SK-N-SH treated with all-trans-retinoic acid at 6 μM for 48 hours (cell line): ENCODE results near the gene ZNF423.

Experiments
- ATAC-seq: fragments of 200-7000 bp; cut with Tn5 transposase; 3 replicates; pipeline ENCODE4 v1.9.1; 2020; ENCODE audit warnings: mild to moderate bottlenecking, moderate library complexity
- ARNTL ChIP-seq: fragments of 450-650 bp; formaldehyde crosslinking; IDR thresholded peaks from 2 replicates; pipeline ENCODE4 v1.5.0; 2020; ENCODE audit warnings: low read depth, mild to moderate bottlenecking, moderate library complexity, borderline replicate concordance
- BACH2 ChIP-seq: fragments of 250-450 bp; sonication (Bioruptor Pico); IDR thresholded peaks from 2 replicates; pipeline ENCODE4 v1.9.0; 2021; ENCODE audit warnings: mild to moderate bottlenecking, borderline replicate concordance
- CSDC2 ChIP-seq: fragments of 250-450 bp; sonication (Bioruptor Pico); IDR thresholded peaks from 2 replicates; pipeline ENCODE4 v1.5.0; 2020; ENCODE audit warnings: mild to moderate bottlenecking, moderate library complexity
- GLIS3 ChIP-seq: fragments of 250-450 bp; sonication (Bioruptor Pico); IDR thresholded peaks from 2 replicates; pipeline ENCODE4 v1.5.0; 2020; ENCODE audit warnings: mild to moderate bottlenecking, moderate library complexity
- ISL1 ChIP-seq: fragments of 250-450 bp; sonication (Bioruptor Pico); IDR thresholded peaks from 2 replicates; pipeline ENCODE4 v2.1.2; 2022; ENCODE audit warnings: mild to moderate bottlenecking, moderate library complexity
- OSR1 ChIP-seq: fragments of 250-450 bp; sonication (Bioruptor Pico); IDR thresholded peaks from 2 replicates; pipeline ENCODE4 v1.8.0; 2022; ENCODE audit warnings: moderate library complexity, mild to moderate bottlenecking, inconsistent platforms
- PPARA ChIP-seq: fragments of 250-450 bp; sonication (Bioruptor Pico); IDR thresholded peaks from 2 replicates; pipeline ENCODE4 v1.5.0; 2020; ENCODE audit warnings: mild to moderate bottlenecking, borderline replicate concordance
- RARB ChIP-seq: fragments of 250-450 bp; sonication (Bioruptor Pico); IDR thresholded peaks from 2 replicates; pipeline ENCODE4 v1.8.0; 2021; ENCODE audit warnings: mild to moderate bottlenecking, moderate library complexity
- SNAI2 ChIP-seq: fragments of 250-450 bp; sonication (Bioruptor Pico); IDR thresholded peaks from 2 replicates; pipeline ENCODE4 v1.5.0; 2020; ENCODE audit warnings: mild to moderate bottlenecking, moderate library complexity
- TCF4 ChIP-seq: fragments of 250-450 bp; sonication (Bioruptor Pico); IDR thresholded peaks from 2 replicates; pipeline ENCODE4 v1.8.0; 2021; ENCODE audit warnings: mild to moderate bottlenecking, moderate library complexity, borderline replicate concordance
- TOX ChIP-seq: fragments of 250-450 bp; sonication (Bioruptor Pico); IDR thresholded peaks from 2 replicates; pipeline ENCODE4 v1.8.0; 2021; ENCODE audit warnings: mild to moderate bottlenecking, moderate library complexity, borderline replicate concordance
- ZC3H10 ChIP-seq: fragments of 250-450 bp; sonication (Bioruptor Pico); IDR thresholded peaks from 2 replicates; pipeline ENCODE4 v1.5.1; 2021; ENCODE audit warnings: mild to moderate bottlenecking, moderate library complexity
- ZFP3 ChIP-seq: fragments of 250-450 bp; sonication (Bioruptor Pico); IDR thresholded peaks from 2 replicates; pipeline ENCODE4 v1.5.0; 2020; ENCODE audit warnings: mild to moderate bottlenecking, moderate library complexity
- ZFP30 ChIP-seq: fragments of 450-650 bp; formaldehyde crosslinking; IDR thresholded peaks from 2 replicates; pipeline ENCODE4 v1.5.0; 2022; ENCODE audit warnings: mild to moderate bottlenecking, moderate library complexity
- ZNF565 ChIP-seq: fragments of 450-650 bp; formaldehyde crosslinking; conservative IDR thresholded peaks from 2 replicates; pipeline ENCODE4 v1.5.0; 2020; ENCODE audit warnings: low read depth, mild to moderate bottlenecking, moderate library complexity
- ZNF70 ChIP-seq: fragments of 450-650 bp; formaldehyde crosslinking; IDR thresholded peaks from 2 replicates; pipeline ENCODE4 v1.5.0; 2020; ENCODE audit warnings: mild to moderate bottlenecking, moderate library complexity
- ZNF8 ChIP-seq: fragments of 450-650 bp; formaldehyde crosslinking; IDR thresholded peaks from 2 replicates; pipeline ENCODE4 v1.5.0; 2020; ENCODE audit warnings: mild to moderate bottlenecking, moderate library complexity
- TF ChIP-seq, protein P1 (sequence below): fragments of 250-450 bp; sonication (Bioruptor Pico); IDR thresholded peaks from 2 replicates; pipeline ENCODE4 v1.8.0; 2020; ENCODE audit warnings: mild to moderate bottlenecking, moderate library complexity, borderline replicate concordance
- TF ChIP-seq, protein P2 (sequence below): fragments of 250-450 bp; sonication (Bioruptor Pico); IDR thresholded peaks from 2 replicates; pipeline ENCODE4 v1.5.1; 2020; ENCODE audit warnings: low read depth, mild to moderate bottlenecking, moderate library complexity
- TF ChIP-seq, protein P3 (sequence below): fragments of 250-450 bp; sonication (Bioruptor Pico); IDR thresholded peaks from 2 replicates; pipeline ENCODE4 v1.5.1; 2021; ENCODE audit warnings: mild to moderate bottlenecking, moderate library complexity
- TF ChIP-seq, protein P4 (sequence below): fragments of 250-450 bp; sonication (Bioruptor Pico); IDR thresholded peaks from 2 replicates; pipeline ENCODE4 v1.5.0; 2020; ENCODE audit warnings: mild to moderate bottlenecking, moderate library complexity

ZNF423 gene

DNA sequence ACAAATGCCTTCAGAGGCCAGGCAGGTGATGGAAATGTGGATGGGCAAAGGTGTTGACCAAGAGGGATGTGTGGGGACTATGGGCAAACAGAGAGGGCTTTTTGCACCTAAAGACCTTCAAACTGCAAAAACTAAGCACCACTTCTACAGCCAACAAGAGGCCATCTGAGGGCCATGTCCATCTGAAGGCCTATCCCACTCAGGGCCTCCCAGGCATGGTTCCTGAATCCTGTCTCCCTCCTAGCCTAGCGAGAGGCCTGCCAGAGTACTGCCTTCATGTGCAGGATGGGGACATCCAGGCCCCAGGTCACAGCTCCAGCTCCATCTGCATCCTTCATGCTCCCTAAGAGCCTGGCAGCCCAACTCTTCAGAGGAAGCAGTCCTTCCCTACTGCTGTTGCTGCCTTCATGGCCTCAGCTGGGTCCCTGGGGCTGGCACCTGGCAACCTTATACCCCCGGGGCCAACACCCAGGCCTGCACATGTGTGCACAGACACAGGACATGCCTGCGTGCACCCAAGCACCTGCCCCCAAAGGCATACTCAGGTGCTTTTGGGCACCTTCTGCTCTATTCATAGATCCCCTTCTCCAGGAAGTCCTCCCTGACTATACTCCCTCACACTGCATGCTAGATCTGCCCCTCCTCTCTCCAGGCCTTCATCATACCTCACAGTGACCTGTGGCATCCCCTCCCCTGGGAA lies 387.2 kb downstream of the ZNF423 start:
- TF ChIP-seq ZNF8 (CRISPR knock-in tag) (no peak), ZC3H10 (no peak), GLIS3 (CRISPR knock-in tag) (no peak), ZFP30 (CRISPR knock-in tag) (no peak), TOX (CRISPR knock-in tag) (no peak), ARNTL (CRISPR knock-in tag) (no peak), ZNF565 (CRISPR knock-in tag) (no peak), ZNF70 (CRISPR knock-in tag) (no peak), BACH2 (CRISPR knock-in tag) (no peak), OSR1 (CRISPR knock-in tag) (no peak)
- TF ChIP-seq, protein P1, sequence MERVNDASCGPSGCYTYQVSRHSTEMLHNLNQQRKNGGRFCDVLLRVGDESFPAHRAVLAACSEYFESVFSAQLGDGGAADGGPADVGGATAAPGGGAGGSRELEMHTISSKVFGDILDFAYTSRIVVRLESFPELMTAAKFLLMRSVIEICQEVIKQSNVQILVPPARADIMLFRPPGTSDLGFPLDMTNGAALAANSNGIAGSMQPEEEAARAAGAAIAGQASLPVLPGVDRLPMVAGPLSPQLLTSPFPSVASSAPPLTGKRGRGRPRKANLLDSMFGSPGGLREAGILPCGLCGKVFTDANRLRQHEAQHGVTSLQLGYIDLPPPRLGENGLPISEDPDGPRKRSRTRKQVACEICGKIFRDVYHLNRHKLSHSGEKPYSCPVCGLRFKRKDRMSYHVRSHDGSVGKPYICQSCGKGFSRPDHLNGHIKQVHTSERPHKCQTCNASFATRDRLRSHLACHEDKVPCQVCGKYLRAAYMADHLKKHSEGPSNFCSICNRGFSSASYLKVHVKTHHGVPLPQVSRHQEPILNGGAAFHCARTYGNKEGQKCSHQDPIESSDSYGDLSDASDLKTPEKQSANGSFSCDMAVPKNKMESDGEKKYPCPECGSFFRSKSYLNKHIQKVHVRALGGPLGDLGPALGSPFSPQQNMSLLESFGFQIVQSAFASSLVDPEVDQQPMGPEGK (CRISPR knock-in tag), result no peak
- TF ChIP-seq, protein P2, sequence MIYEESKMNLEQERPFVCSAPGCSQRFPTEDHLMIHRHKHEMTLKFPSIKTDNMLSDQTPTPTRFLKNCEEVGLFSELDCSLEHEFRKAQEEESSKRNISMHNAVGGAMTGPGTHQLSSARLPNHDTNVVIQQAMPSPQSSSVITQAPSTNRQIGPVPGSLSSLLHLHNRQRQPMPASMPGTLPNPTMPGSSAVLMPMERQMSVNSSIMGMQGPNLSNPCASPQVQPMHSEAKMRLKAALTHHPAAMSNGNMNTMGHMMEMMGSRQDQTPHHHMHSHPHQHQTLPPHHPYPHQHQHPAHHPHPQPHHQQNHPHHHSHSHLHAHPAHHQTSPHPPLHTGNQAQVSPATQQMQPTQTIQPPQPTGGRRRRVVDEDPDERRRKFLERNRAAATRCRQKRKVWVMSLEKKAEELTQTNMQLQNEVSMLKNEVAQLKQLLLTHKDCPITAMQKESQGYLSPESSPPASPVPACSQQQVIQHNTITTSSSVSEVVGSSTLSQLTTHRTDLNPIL (CRISPR knock-in tag), result no peak
- no peak for ATAC-seq

DNA sequence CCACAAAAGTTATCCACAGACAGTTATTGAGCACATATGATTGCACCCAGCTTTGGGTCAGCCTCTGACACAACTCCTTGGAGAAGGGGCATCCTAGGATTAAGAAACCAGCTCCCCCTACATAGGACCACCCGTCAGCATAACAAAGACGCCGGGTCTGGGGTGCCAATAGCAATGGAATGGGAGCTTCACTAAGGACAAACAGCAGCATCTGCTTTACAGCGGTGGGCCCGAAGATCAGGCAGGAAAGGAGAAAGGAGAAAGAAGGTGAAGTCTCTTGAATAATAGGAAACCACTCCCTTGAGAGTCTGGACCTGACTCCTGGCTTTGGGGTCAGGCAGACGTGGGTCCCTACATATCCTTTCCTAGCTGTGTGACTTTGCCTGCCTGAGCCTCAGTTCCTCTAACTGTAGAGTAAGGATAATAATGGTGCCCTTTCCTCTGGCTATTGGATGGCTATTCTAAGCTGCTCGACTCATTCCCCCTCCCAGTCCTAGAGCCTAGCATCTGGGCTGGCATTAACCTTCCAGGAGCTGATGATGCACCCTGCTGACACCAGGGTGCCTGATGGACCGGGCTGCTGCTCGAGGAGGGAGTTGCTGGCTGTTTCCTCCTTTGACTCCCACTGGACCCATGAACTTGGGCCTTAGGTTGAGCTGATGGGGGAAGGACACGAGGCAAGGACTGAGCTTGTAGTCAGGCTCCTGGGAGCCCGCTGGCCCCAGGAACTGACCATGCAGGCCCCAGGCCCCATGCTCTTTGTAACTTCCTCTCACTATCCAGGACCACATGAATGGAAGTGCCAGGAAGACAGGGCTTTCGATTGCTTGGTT lies 388.2 kb downstream of the ZNF423 start:
- no peak for ATAC-seq
- TF ChIP-seq ZC3H10, result no peak

DNA sequence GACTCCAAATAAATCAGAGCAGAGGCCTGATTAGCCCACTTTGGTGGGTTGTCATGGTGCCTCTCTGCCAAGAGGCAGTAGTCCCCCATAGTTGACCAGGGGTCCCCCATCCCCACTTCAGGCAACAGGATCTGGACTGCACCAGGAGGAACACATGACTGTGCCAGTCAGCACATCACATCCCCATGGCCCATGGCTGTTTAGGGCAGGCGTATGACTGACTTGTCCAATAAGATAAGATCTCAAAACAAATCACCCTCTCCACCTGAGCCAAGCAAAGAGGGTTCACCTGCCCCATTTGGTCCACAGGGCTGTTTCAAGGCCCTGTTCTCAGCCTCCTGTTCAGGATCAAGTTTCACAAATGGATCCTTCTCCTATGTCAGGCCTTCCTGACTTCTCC lies 389.0 kb downstream of the ZNF423 start:
- no peak for ATAC-seq
- TF ChIP-seq, protein P3, sequence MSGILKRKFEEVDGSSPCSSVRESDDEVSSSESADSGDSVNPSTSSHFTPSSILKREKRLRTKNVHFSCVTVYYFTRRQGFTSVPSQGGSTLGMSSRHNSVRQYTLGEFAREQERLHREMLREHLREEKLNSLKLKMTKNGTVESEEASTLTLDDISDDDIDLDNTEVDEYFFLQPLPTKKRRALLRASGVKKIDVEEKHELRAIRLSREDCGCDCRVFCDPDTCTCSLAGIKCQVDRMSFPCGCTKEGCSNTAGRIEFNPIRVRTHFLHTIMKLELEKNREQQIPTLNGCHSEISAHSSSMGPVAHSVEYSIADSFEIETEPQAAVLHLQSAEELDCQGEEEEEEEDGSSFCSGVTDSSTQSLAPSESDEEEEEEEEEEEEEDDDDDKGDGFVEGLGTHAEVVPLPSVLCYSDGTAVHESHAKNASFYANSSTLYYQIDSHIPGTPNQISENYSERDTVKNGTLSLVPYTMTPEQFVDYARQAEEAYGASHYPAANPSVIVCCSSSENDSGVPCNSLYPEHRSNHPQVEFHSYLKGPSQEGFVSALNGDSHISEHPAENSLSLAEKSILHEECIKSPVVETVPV (CRISPR knock-in tag), result no peak
- TF ChIP-seq OSR1 (CRISPR knock-in tag) (no peak), RARB (no peak), PPARA (CRISPR knock-in tag) (no peak), ISL1 (CRISPR knock-in tag) (no peak), CSDC2 (no peak), ZNF70 (CRISPR knock-in tag) (no peak), TCF4 (no peak), ARNTL (CRISPR knock-in tag) (no peak), ZNF8 (CRISPR knock-in tag) (no peak), GLIS3 (CRISPR knock-in tag) (no peak), ZFP3 (CRISPR knock-in tag) (no peak), ZFP30 (CRISPR knock-in tag) (no peak), SNAI2 (CRISPR knock-in tag) (no peak), ZNF565 (CRISPR knock-in tag) (no peak)
- TF ChIP-seq, protein P1 (CRISPR knock-in tag), result no peak
- TF ChIP-seq, protein P4, sequence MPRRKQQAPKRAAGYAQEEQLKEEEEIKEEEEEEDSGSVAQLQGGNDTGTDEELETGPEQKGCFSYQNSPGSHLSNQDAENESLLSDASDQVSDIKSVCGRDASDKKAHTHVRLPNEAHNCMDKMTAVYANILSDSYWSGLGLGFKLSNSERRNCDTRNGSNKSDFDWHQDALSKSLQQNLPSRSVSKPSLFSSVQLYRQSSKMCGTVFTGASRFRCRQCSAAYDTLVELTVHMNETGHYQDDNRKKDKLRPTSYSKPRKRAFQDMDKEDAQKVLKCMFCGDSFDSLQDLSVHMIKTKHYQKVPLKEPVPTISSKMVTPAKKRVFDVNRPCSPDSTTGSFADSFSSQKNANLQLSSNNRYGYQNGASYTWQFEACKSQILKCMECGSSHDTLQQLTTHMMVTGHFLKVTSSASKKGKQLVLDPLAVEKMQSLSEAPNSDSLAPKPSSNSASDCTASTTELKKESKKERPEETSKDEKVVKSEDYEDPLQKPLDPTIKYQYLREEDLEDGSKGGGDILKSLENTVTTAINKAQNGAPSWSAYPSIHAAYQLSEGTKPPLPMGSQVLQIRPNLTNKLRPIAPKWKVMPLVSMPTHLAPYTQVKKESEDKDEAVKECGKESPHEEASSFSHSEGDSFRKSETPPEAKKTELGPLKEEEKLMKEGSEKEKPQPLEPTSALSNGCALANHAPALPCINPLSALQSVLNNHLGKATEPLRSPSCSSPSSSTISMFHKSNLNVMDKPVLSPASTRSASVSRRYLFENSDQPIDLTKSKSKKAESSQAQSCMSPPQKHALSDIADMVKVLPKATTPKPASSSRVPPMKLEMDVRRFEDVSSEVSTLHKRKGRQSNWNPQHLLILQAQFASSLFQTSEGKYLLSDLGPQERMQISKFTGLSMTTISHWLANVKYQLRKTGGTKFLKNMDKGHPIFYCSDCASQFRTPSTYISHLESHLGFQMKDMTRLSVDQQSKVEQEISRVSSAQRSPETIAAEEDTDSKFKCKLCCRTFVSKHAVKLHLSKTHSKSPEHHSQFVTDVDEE, result no peak
